H1 (cell line): ENCODE measurements around the gene GPR61. TPM values are rescaled to one million over a fixed set of nuclear protein-coding genes. Genes with fewer than 3 reads are reported as not detected.

ENCODE experiments used
- CTCF ChIA-PET: fragments of 300-600 bp; sonication (Branson Sonifier 250); formaldehyde crosslinking; loops from one replicate; lab custom pipeline; 2021; ENCODE audit not compliant: partially characterized antibody; lab: Charles Lee
- POLR2A ChIA-PET: fragments of 300-600 bp; sonication (Branson Sonifier 250); formaldehyde crosslinking; loops from one replicate; lab custom pipeline; 2021; ENCODE audit warnings: inconsistent platforms; ENCODE audit not compliant: partially characterized antibody; lab: Charles Lee
- DNase-seq, 2 experiments: peaks; one replicate each; pipeline versions ENCODE4 v3.0.0 to v3.0.0-alpha.2; 2010 to 2022; ENCODE audit warnings: low spot score in 2 of 2, low read depth in 1 of 2, mixed read lengths in 1 of 2
- FAIRE-seq: peaks from 2 replicates; lab custom pipeline; 2011; peaks lifted over from hg19 to GRCh38; lab: Jason Lieb, UNC
- H2AFZ ChIP-seq: 2 replicates; pipeline ENCODE4 v1.8.1; 2012; ENCODE audit warnings: low read length, inconsistent platforms
- H2AK5ac ChIP-seq: 2 replicates; pipeline ENCODE4 v1.6.1; 2013; ENCODE audit warnings: low read depth, low read length
- H2BK120ac ChIP-seq: replicated peaks from 2 replicates; pipeline ENCODE3; 2013; ENCODE audit warnings: low read depth, low read length, inconsistent platforms
- H2BK12ac ChIP-seq: 2 replicates; pipeline ENCODE4 v1.6.1; 2013; ENCODE audit warnings: low read depth, low read length
- H2BK15ac ChIP-seq: 2 replicates; pipeline ENCODE4 v1.6.1; 2013; ENCODE audit warnings: low read length
- H2BK20ac ChIP-seq: 2 replicates; pipeline ENCODE4 v1.6.1; 2013; ENCODE audit warnings: low read length
- H2BK5ac ChIP-seq: 2 replicates; pipeline ENCODE4 v1.6.1; 2013; ENCODE audit warnings: low read depth, low read length
- H3K14ac ChIP-seq: 2 replicates; pipeline ENCODE4 v1.6.1; 2013; ENCODE audit warnings: inconsistent platforms; ENCODE audit not compliant: insufficient read length
- H3K18ac ChIP-seq: 2 replicates; pipeline ENCODE4 v1.6.1; 2013; ENCODE audit warnings: low read length; ENCODE audit errors: extremely low read depth
- H3K23ac ChIP-seq: 2 replicates; pipeline ENCODE4 v1.6.1; 2013; ENCODE audit warnings: inconsistent platforms; ENCODE audit not compliant: insufficient read length
- H3K23me2 ChIP-seq: 2 replicates; pipeline ENCODE4 v1.6.1; 2013; ENCODE audit warnings: low read depth, low read length
- H3K27ac ChIP-seq: 2 replicates; pipeline ENCODE4 v1.6.1; 2011; ENCODE audit warnings: low read depth, low read length, inconsistent platforms
- H3K27me3 ChIP-seq, 4 experiments: replicated peaks in 1 of 4; 1 replicate in 1 of 4; 2 replicates in 3 of 4; pipeline versions ENCODE4 v1.6.1 to v1.8.1; 2011 to 2013; ENCODE audit warnings: low read length in 3 of 4, mild to moderate bottlenecking in 3 of 4, inconsistent platforms in 2 of 4, mixed read lengths in 2 of 4, moderate library complexity in 1 of 4; ENCODE audit not compliant: control insufficient read depth in 3 of 4, insufficient read depth in 3 of 4; ENCODE audit errors: extremely low read depth in 1 of 4
- H3K36me3 ChIP-seq, 4 experiments: 2 replicates each; pipeline versions ENCODE4 v1.6.1 to v1.8.1; 2011 to 2013; ENCODE audit warnings: mild to moderate bottlenecking in 4 of 4, low read length in 3 of 4, moderate library complexity in 2 of 4, control low read depth in 1 of 4, inconsistent platforms in 1 of 4; ENCODE audit not compliant: insufficient read depth in 4 of 4, control insufficient read depth in 2 of 4
- H3K4ac ChIP-seq: replicated peaks from 2 replicates; pipeline ENCODE3; 2013; ENCODE audit warnings: low read length, low read depth, mixed read lengths, inconsistent platforms; ENCODE audit not compliant: insufficient read length
- H3K4me1 ChIP-seq, 4 experiments: replicated peaks in 1 of 4; 1 replicate in 1 of 4; 2 replicates in 3 of 4; pipeline versions ENCODE4 v1.6.1 to v1.8.1; 2011 to 2013; ENCODE audit warnings: low read length in 3 of 4, inconsistent platforms in 2 of 4, mixed read lengths in 1 of 4; ENCODE audit not compliant: insufficient read depth in 4 of 4, control insufficient read depth in 3 of 4
- H3K4me2 ChIP-seq, 2 experiments: 2 replicates each; pipeline versions ENCODE4 v1.6.1 to v1.8.1; 2011 to 2013; ENCODE audit warnings: low read depth in 2 of 2, low read length in 2 of 2, control low read depth in 1 of 2, inconsistent platforms in 1 of 2, mild to moderate bottlenecking in 1 of 2; ENCODE audit not compliant: insufficient read depth in 1 of 2
- H3K4me3 ChIP-seq, 4 experiments: fragments of 200-600, 300-600 bp in 1 of 4; sonication (generic), shearing (Covaris generic), sonication (Bioruptor Twin) in 1 of 4; 2 replicates each; pipeline versions ENCODE4 v1.5.1 to v1.8.1; 2011 to 2016; ENCODE audit warnings: low read length in 4 of 4, low read depth in 3 of 4, control low read depth in 2 of 4, inconsistent platforms in 2 of 4, mild to moderate bottlenecking in 2 of 4, mixed read lengths in 1 of 4, moderate library complexity in 1 of 4; ENCODE audit not compliant: insufficient read depth in 2 of 4; ENCODE audit errors: extremely low read depth in 1 of 4
- H3K56ac ChIP-seq: replicated peaks from 2 replicates; pipeline ENCODE3; 2013; ENCODE audit warnings: low read depth, mild to moderate bottlenecking, mixed read lengths, low read length, inconsistent platforms; ENCODE audit not compliant: insufficient read length
- H3K79me1 ChIP-seq: 2 replicates; pipeline ENCODE4 v1.6.1; 2013; ENCODE audit warnings: low read depth, low read length, control low read depth
- H3K79me2 ChIP-seq, 2 experiments: 2 replicates each; pipeline versions ENCODE4 v1.6.1 to v1.8.1; 2012 to 2013; ENCODE audit warnings: low read length in 2 of 2, mild to moderate bottlenecking in 2 of 2, inconsistent platforms in 1 of 2; ENCODE audit not compliant: insufficient read depth in 2 of 2, control insufficient read depth in 1 of 2
- H3K9ac ChIP-seq, 4 experiments: replicated peaks in 1 of 4; 1 replicate in 1 of 4; 2 replicates in 3 of 4; pipeline versions ENCODE4 v1.6.1 to v1.8.1; 2011 to 2013; ENCODE audit warnings: low read depth in 3 of 4, low read length in 3 of 4, control low read depth in 2 of 4, mild to moderate bottlenecking in 2 of 4, moderate library complexity in 2 of 4, inconsistent platforms in 1 of 4; ENCODE audit errors: extremely low read depth in 1 of 4
- H3K9me3 ChIP-seq, 2 experiments: 2 replicates each; pipeline versions ENCODE4 v1.6.1 to v1.8.1; 2012 to 2013; ENCODE audit warnings: mild to moderate bottlenecking in 2 of 2, moderate library complexity in 2 of 2, control low read depth in 1 of 2, inconsistent platforms in 1 of 2, low read depth in 1 of 2, low read length in 1 of 2, mixed read lengths in 1 of 2; ENCODE audit not compliant: insufficient read depth in 2 of 2
- H4K20me1 ChIP-seq, 2 experiments: replicated peaks in 1 of 2; 2 replicates each; pipeline versions ENCODE3 to v1.8.1; 2011 to 2013; ENCODE audit warnings: inconsistent platforms in 2 of 2, low read length in 2 of 2, mild to moderate bottlenecking in 1 of 2; ENCODE audit not compliant: insufficient read depth in 2 of 2, control insufficient read depth in 1 of 2
- H4K5ac ChIP-seq: 2 replicates; pipeline ENCODE4 v1.6.1; 2013; ENCODE audit warnings: low read length, low read depth, mixed read lengths, inconsistent platforms; ENCODE audit not compliant: insufficient read length
- H4K8ac ChIP-seq: 2 replicates; pipeline ENCODE4 v1.8.0; 2013; ENCODE audit warnings: mild to moderate bottlenecking, moderate library complexity, low read length, inconsistent platforms; ENCODE audit not compliant: insufficient read depth; ENCODE audit errors: extremely low read depth
- H4K91ac ChIP-seq: replicated peaks from 2 replicates; pipeline ENCODE3; 2013; ENCODE audit warnings: low read length, mixed read lengths, inconsistent platforms; ENCODE audit not compliant: insufficient read length
- ATF3 ChIP-seq: IDR thresholded peaks from 2 replicates; pipeline ENCODE4 v1.6.1; 2011; ENCODE audit warnings: low read depth, mild to moderate bottlenecking, low read length; ENCODE audit not compliant: insufficient read depth
- BCL11A ChIP-seq, 2 experiments: IDR thresholded peaks; one replicate each; pipeline ENCODE4 v1.6.1; 2011; ENCODE audit warnings: low read depth in 2 of 2, low read length in 2 of 2, mild to moderate bottlenecking in 2 of 2
- BRCA1 ChIP-seq: IDR thresholded peaks from 2 replicates; pipeline ENCODE4 v1.6.1; 2012; ENCODE audit warnings: low read depth, low read length, improper control_type of control experiment
- CBX5 ChIP-seq: fragments of 300-800, 300-1000 bp; sonication (generic); IDR thresholded peaks from 2 replicates; pipeline ENCODE4 v1.7.1; 2016; ENCODE audit warnings: antibody characterized with exemption, low read length, low read depth
- CEBPB ChIP-seq: IDR thresholded peaks from 2 replicates; pipeline ENCODE4 v1.6.1; 2012; ENCODE audit warnings: low read depth, low read length
- HDAC2 ChIP-seq, 2 experiments: fragments of 300-600 bp in 1 of 2; sonication (generic) in 1 of 2; IDR thresholded peaks; 2 replicates each; pipeline ENCODE4 v1.6.1; 2011 to 2012; ENCODE audit warnings: low read depth in 2 of 2, low read length in 2 of 2, mild to moderate bottlenecking in 2 of 2, moderate library complexity in 2 of 2, borderline replicate concordance in 1 of 2, inconsistent platforms in 1 of 2
- HDAC6 ChIP-seq: IDR thresholded peaks from one replicate; pipeline ENCODE4 v1.7.1; 2012; ENCODE audit warnings: low read depth, mild to moderate bottlenecking, inconsistent platforms, low read length, moderate library complexity
- KDM1A ChIP-seq: fragments of 200-600, 300-600 bp; sonication (generic); IDR thresholded peaks from 2 replicates; pipeline ENCODE4 v1.7.1; 2016; ENCODE audit warnings: mild to moderate bottlenecking, low read length, borderline replicate concordance
- MAFK ChIP-seq: IDR thresholded peaks from 2 replicates; pipeline ENCODE4 v1.6.1; 2012; ENCODE audit warnings: low read depth, mild to moderate bottlenecking, improper control_type of control experiment, low read length
- POLR2AphosphoS5 ChIP-seq: IDR thresholded peaks from 2 replicates; pipeline ENCODE4 v1.6.1; 2011; ENCODE audit warnings: low read depth, low read length
- RAD21 ChIP-seq, 2 experiments: IDR thresholded peaks in 1 of 2; conservative IDR thresholded peaks in 1 of 2; 2 replicates each; pipeline ENCODE4 v1.6.1; 2011; ENCODE audit warnings: low read depth in 2 of 2, low read length in 2 of 2, improper control_type of control experiment in 1 of 2, inconsistent platforms in 1 of 2, mild to moderate bottlenecking in 1 of 2, moderate library complexity in 1 of 2
- RBBP5 ChIP-seq: IDR thresholded peaks from 2 replicates; pipeline ENCODE4 v1.7.1; 2012; ENCODE audit warnings: low read depth, mild to moderate bottlenecking, inconsistent platforms, low read length, moderate library complexity, borderline replicate concordance
- SUZ12 ChIP-seq: fragments of 200-600 bp; sonication (generic); IDR thresholded peaks from 2 replicates; pipeline ENCODE4 v1.6.1; 2012; ENCODE audit warnings: mild to moderate bottlenecking, inconsistent platforms, low read length, moderate library complexity, mixed read lengths
- WGBS, 2 experiments: shearing (Covaris generic) in 1 of 2; methylation state at CpG; one replicate each; pipeline versions ENCODE4 v1.1.6 to v1.1.7; 2013 to 2015; ENCODE audit warnings: low lambda C conversion rate in 2 of 2, mixed read lengths in 2 of 2, inconsistent platforms in 1 of 2, low coverage in 1 of 2, missing lambda C conversion rate in 1 of 2; ENCODE audit not compliant: insufficient replicate concordance in 2 of 2, insufficient coverage in 1 of 2, insufficient read length in 1 of 2; ENCODE audit errors: extremely low coverage in 1 of 2, missing lambda C conversion rate in 1 of 2; 5-methylcytosine and 5-hydroxymethylcytosine counted together
- polyA plus RNA-seq, 7 experiments: library from polyadenylated mRNA; depleted of rRNA in 3 of 7; stranded (reverse) in 5 of 7; unstranded in 2 of 7; fragments of >200 nt in 5 of 7; fragments of 200-250 nt in 2 of 7; gene quantifications; 1 replicate in 5 of 7; 2 replicates in 1 of 7; 4 replicates in 1 of 7; pipeline versions ENCODE4 v1.2.1 to v1.2.3, GENCODE V29; 2011 to 2013; ENCODE audit warnings: missing spikeins in 2 of 7, mixed read lengths in 2 of 7
- total RNA-seq: library from RNA; stranded (reverse); fragmentation: NEBNext Ultra II Directional; extraction: Animal tissue kit (Norgen Biotek cat#: 25700); gene quantifications from 2 replicates; pipeline ENCODE4 v1.2.1, GENCODE V29; 2021

GPR61 gene
- total and polyA plus RNA-seq, 2 of the 8 experiments (the other 6 are each of a cell fraction or from before 2014, with no cell fraction given): 0.41 to 0.53 TPM

- no peaks in the 10 kb centered on the region for H3K9me3 ChIP-seq
- 98% methylated on average over 3 of the region's 3 CpGs; no CpG with 5 or more reads in 1 of the 2 experiments for WGBS, 2 experiments
- no peak overlapping the region for H3K4ac ChIP-seq
- no peak overlapping the region for H3K14ac ChIP-seq
- no peak overlapping the region for H2AK5ac ChIP-seq
- no peak overlapping the region for H3K23ac ChIP-seq
- H2BK20ac ChIP-seq: no peak overlapping the region
- H3K27ac ChIP-seq: no peak overlapping the region
- H2BK120ac ChIP-seq: no peak overlapping the region
- no peak overlapping the region for H4K5ac ChIP-seq
- no peaks in the 10 kb centered on the region for H3K27me3 ChIP-seq
- no peak overlapping the region for H3K18ac ChIP-seq
- H3K36me3 ChIP-seq: no peaks in the 10 kb centered on the region
- ChIA-PET CTCF (interaction anchor here (0.6 to 26.3 kb wide), 10 partner anchors 11 to 292 kb away, joined by 3 to 1755 read pairs (median 3); partner anchors contain the start of genes AMIGO1, ATXN7L2, CYB561D1 and GPR61), POLR2A (interaction anchor here (1.1 to 1.6 kb wide), 2 partner anchors 19 to 30 kb away, joined by 3 to 7 read pairs; partner anchors contain the start of gene AMIGO1)
- no peak overlapping the region for H3K56ac ChIP-seq
- DNase-seq: no peak
- FAIRE-seq: no peak
- no peaks in the 10 kb centered on the region; the same call in 1 of the 2 replicates for H3K23me2 ChIP-seq
- H2BK12ac ChIP-seq: no peak overlapping the region
- no peaks in the 10 kb centered on the region for H3K79me2 ChIP-seq
- no peak overlapping the region for H4K91ac ChIP-seq
- no peaks in the 10 kb centered on the region for H4K20me1 ChIP-seq
- H2AFZ ChIP-seq: no peak overlapping the region
- H3K4me2 ChIP-seq: no peak overlapping the region
- H2BK5ac ChIP-seq: no peak overlapping the region
- H4K8ac ChIP-seq: no peak overlapping the region
- no peak overlapping the region for H3K4me3 ChIP-seq
- H3K4me1 ChIP-seq: peaks cover 0 to 3% (median 1%) of the 10 kb centered on the region in 4 experiments; a peak in 4 of 7 replicates
- H3K79me1 ChIP-seq: no peaks in the 10 kb centered on the region
- H2BK15ac ChIP-seq: no peak overlapping the region
- H3K9ac ChIP-seq: no peak overlapping the region
- TF ChIP-seq POLR2AphosphoS5: no peak
- TF ChIP-seq HDAC2 (IDR thresholded peaks at IDR 0.05; ENCODE audit: borderline replicate concordance in 1 of 2, low read depth in 2 of 2, low read length in 2 of 2): no peak
- TF ChIP-seq KDM1A: no peak
- no peak for TF ChIP-seq RAD21 (IDR thresholded peaks at IDR 0.05 in 1 of 2, conservative IDR thresholded peaks at IDR 0.05 in 1 of 2; ENCODE audit: low read depth in 2 of 2, low read length in 2 of 2)
- TF ChIP-seq ATF3: no peak
- no peak for TF ChIP-seq CBX5
- no peak for TF ChIP-seq HDAC6
- TF ChIP-seq MAFK: no peak
- TF ChIP-seq CEBPB: no peak
- no peak for TF ChIP-seq RBBP5
- TF ChIP-seq SUZ12: no peak
- no peak for TF ChIP-seq BRCA1
- TF ChIP-seq BCL11A (IDR thresholded peaks at IDR 0.05; ENCODE audit: low read depth in 2 of 2, low read length in 2 of 2): no peak
Measured at GRCh38 chr1:109528712-109529111, 11.0 kb upstream of the GPR61 start.
